ENCODE results near the gene TTLL7. TPM values are rescaled to one million over a fixed set of nuclear protein-coding genes. Genes with fewer than 3 reads are reported as not detected.

Gene TTLL7
- total RNA-seq, 1 experiment from 2014 or later: 6.6 TPM

- no peaks in the 10 kb centered on the region for H3K9me3 ChIP-seq (ENCODE audit: control insufficient read depth, low read depth, low read length)
- no peak overlapping the region for H3K4me2 ChIP-seq (ENCODE audit: insufficient read depth, insufficient read length, low read length)
- no peak overlapping the region for H2BK20ac ChIP-seq (ENCODE audit: low read depth, low read length, poor library complexity, severe bottlenecking)
- peaks cover 13% of the 10 kb centered on the region; the same call in 1 of the 2 replicates for H3K27me3 ChIP-seq (ENCODE audit: insufficient read depth, low read length)
- H3K79me2 ChIP-seq (ENCODE audit: insufficient read depth, low read length): no peaks in the 10 kb centered on the region
- no CpG with 5 or more reads among the region's 1 CpG for WGBS (ENCODE audit: extremely low coverage, insufficient read length, low lambda C conversion rate)
- H3K4me1 ChIP-seq (ENCODE audit: insufficient read depth, low read length): no peaks in the 10 kb centered on the region
- no peaks in the 10 kb centered on the region for H3K9me3 Mint-ChIP-seq
- no peak overlapping the region for H3T11ph ChIP-seq (ENCODE audit: low read length)
- no peak overlapping the region for H4K5ac ChIP-seq (ENCODE audit: insufficient read length, low read depth, low read length)
- no peak overlapping the region for H3K14ac ChIP-seq (ENCODE audit: insufficient read depth, low read length)
- no peak overlapping the region for H3K56ac ChIP-seq (ENCODE audit: insufficient read length, low read depth, low read length)
- H2AFZ ChIP-seq (ENCODE audit: low read length): no peak overlapping the region
- H2AK5ac ChIP-seq (ENCODE audit: insufficient read length, low read length): no peak overlapping the region
- H3K27me3 Mint-ChIP-seq (ENCODE audit: low read depth): peaks cover 76% of the 10 kb centered on the region
- H4K8ac ChIP-seq (replicated peaks; ENCODE audit: insufficient read length, low read depth, low read length): no peak overlapping the region
- H3K36me3 Mint-ChIP-seq (ENCODE audit: insufficient read depth in 1 of 3, low read depth in 3 of 3): no peaks in the 10 kb centered on the region
- H2BK120ac ChIP-seq (ENCODE audit: low read depth, low read length, poor library complexity, severe bottlenecking): no peak overlapping the region
- H3K23me2 ChIP-seq (ENCODE audit: insufficient read length, low read depth, low read length, poor library complexity, severe bottlenecking): no peaks in the 10 kb centered on the region
- no peak overlapping the region for H3K23ac ChIP-seq (ENCODE audit: insufficient read length, low read depth, low read length)
- H3K4me1 Mint-ChIP-seq: peaks cover 10% of the 10 kb centered on the region in 2 experiments
- TF ChIP-seq CTCF (conservative IDR thresholded peaks at IDR 0.05): no peak
- no peak overlapping the region for H2BK15ac ChIP-seq (ENCODE audit: low read depth, low read length)
- H3K4ac ChIP-seq (ENCODE audit: low read depth, low read length): no peak overlapping the region
- H4K20me1 ChIP-seq (ENCODE audit: control insufficient read depth, insufficient read depth, insufficient read length): no peaks in the 10 kb centered on the region
- no peak overlapping the region for H2BK12ac ChIP-seq (ENCODE audit: insufficient read length, low read depth, low read length)
- H3K18ac ChIP-seq (ENCODE audit: insufficient read length, low read depth, low read length): no peak overlapping the region
- H3K9ac ChIP-seq (ENCODE audit: extremely low read depth, insufficient read length, low read length): no peak overlapping the region
- H3K4me3 Mint-ChIP-seq: no peak overlapping the region
- no peak overlapping the region for H3K27ac ChIP-seq (ENCODE audit: insufficient read length, low read depth, low read length)
- H3K79me1 ChIP-seq (ENCODE audit: insufficient read depth, low read depth, low read length, poor library complexity, severe bottlenecking): no peaks in the 10 kb centered on the region
- H2BK5ac ChIP-seq (ENCODE audit: insufficient read length, low read length): no peak overlapping the region
- no peak overlapping the region for H3K27ac Mint-ChIP-seq
- H4K91ac ChIP-seq (ENCODE audit: insufficient read length, low read depth, low read length): no peak overlapping the region
- no peak for DNase-seq
These were observed 2.3 kb downstream of the TTLL7 start for GRCh38 chr1:83996621-83997020.
